ENCODE results near the gene DARS1. TPM values are rescaled to one million over a fixed set of nuclear protein-coding genes. Genes with fewer than 3 reads are reported as not detected.

The DARS1 gene
- total and polyA plus RNA-seq, 2 experiments from 2014 or later, result 115 to 148 TPM

DNA sequence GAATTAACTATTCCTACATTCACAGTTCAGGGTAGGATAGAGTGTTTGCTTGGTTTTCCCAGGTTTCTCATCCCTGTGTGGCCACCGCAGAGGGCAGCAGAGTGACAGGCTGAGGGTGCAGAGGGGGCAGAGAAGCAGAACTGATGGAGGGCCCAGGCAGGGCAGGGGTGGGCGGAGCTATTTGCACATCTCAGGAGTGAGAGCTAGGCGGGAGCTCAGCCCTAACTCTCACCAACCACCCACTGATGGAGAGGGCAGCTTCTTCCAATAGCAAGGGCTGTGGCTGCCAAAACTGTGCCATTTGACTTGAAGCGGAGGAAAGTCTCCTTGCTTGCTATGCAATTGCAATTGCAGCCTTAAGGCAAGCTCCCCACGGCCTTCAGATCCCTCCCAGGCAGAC, 12.0 kb upstream of the DARS1 start:
- no peak overlapping the region for H3K27ac ChIP-seq (ENCODE audit: low read depth)
- TF ChIP-seq, protein P1, sequence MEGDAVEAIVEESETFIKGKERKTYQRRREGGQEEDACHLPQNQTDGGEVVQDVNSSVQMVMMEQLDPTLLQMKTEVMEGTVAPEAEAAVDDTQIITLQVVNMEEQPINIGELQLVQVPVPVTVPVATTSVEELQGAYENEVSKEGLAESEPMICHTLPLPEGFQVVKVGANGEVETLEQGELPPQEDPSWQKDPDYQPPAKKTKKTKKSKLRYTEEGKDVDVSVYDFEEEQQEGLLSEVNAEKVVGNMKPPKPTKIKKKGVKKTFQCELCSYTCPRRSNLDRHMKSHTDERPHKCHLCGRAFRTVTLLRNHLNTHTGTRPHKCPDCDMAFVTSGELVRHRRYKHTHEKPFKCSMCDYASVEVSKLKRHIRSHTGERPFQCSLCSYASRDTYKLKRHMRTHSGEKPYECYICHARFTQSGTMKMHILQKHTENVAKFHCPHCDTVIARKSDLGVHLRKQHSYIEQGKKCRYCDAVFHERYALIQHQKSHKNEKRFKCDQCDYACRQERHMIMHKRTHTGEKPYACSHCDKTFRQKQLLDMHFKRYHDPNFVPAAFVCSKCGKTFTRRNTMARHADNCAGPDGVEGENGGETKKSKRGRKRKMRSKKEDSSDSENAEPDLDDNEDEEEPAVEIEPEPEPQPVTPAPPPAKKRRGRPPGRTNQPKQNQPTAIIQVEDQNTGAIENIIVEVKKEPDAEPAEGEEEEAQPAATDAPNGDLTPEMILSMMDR (conservative IDR thresholded peaks at IDR 0.05; ENCODE audit: low read depth in 2 of 2), result peak; percentile 63 to 89
- TF ChIP-seq, protein P2, sequence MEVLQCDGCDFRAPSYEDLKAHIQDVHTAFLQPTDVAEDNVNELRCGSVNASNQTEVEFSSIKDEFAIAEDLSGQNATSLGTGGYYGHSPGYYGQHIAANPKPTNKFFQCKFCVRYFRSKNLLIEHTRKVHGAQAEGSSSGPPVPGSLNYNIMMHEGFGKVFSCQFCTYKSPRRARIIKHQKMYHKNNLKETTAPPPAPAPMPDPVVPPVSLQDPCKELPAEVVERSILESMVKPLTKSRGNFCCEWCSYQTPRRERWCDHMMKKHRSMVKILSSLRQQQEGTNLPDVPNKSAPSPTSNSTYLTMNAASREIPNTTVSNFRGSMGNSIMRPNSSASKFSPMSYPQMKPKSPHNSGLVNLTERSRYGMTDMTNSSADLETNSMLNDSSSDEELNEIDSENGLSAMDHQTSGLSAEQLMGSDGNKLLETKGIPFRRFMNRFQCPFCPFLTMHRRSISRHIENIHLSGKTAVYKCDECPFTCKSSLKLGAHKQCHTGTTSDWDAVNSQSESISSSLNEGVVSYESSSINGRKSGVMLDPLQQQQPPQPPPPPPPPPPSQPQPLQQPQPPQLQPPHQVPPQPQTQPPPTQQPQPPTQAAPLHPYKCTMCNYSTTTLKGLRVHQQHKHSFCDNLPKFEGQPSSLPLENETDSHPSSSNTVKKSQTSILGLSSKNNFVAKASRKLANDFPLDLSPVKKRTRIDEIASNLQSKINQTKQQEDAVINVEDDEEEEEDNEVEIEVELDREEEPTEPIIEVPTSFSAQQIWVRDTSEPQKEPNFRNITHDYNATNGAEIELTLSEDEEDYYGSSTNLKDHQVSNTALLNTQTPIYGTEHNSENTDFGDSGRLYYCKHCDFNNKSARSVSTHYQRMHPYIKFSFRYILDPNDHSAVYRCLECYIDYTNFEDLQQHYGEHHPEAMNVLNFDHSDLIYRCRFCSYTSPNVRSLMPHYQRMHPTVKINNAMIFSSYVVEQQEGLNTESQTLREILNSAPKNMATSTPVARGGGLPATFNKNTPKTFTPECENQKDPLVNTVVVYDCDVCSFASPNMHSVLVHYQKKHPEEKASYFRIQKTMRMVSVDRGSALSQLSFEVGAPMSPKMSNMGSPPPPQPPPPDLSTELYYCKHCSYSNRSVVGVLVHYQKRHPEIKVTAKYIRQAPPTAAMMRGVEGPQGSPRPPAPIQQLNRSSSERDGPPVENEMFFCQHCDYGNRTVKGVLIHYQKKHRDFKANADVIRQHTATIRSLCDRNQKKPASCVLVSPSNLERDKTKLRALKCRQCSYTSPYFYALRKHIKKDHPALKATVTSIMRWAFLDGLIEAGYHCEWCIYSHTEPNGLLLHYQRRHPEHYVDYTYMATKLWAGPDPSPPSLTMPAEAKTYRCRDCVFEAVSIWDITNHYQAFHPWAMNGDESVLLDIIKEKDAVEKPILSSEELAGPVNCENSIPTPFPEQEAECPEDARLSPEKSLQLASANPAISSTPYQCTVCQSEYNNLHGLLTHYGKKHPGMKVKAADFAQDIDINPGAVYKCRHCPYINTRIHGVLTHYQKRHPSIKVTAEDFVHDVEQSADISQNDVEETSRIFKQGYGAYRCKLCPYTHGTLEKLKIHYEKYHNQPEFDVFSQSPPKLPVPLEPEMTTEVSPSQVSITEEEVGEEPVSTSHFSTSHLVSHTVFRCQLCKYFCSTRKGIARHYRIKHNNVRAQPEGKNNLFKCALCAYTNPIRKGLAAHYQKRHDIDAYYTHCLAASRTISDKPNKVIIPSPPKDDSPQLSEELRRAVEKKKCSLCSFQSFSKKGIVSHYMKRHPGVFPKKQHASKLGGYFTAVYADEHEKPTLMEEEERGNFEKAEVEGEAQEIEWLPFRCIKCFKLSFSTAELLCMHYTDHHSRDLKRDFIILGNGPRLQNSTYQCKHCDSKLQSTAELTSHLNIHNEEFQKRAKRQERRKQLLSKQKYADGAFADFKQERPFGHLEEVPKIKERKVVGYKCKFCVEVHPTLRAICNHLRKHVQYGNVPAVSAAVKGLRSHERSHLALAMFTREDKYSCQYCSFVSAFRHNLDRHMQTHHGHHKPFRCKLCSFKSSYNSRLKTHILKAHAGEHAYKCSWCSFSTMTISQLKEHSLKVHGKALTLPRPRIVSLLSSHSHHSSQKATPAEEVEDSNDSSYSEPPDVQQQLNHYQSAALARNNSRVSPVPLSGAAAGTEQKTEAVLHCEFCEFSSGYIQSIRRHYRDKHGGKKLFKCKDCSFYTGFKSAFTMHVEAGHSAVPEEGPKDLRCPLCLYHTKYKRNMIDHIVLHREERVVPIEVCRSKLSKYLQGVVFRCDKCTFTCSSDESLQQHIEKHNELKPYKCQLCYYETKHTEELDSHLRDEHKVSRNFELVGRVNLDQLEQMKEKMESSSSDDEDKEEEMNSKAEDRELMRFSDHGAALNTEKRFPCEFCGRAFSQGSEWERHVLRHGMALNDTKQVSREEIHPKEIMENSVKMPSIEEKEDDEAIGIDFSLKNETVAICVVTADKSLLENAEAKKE (CRISPR knock-in tag; IDR thresholded peaks at IDR 0.05), result no peak

DNA sequence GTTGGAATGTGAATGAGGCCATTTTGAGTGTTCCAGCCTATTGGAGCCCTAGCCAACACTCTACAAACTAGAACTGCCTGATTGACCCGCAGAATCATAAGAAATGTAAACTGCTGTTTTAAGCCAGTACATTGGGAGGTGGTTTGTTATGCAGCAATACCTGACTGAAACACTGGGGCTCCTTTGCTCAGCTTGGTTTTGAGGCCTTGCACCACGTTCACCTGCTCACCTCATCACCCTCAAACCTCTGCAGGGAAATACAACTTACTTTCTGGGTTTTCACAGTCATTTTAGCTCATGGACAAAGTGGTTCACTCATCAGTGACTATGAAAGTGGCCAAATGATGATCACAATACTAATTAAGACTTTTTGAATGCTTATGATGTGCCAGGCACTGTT, 10.9 kb upstream of the DARS1 start:
- Mint-ChIP-seq H3K27me3 (ENCODE audit: insufficient read depth, low read depth, poor library complexity) (peaks cover 5% of the 10 kb centered on the region), H3K9me3 (no peaks in the 10 kb centered on the region), H3K36me3 (ENCODE audit: low read depth) (no peaks in the 10 kb centered on the region), H3K27ac (no peak overlapping the region), H3K4me3 (no peak overlapping the region), H3K4me1 (peaks cover 9% of the 10 kb centered on the region)
- Histone ChIP-seq H4K20me1 (replicated peaks; ENCODE audit: insufficient read depth) (no peaks in the 10 kb centered on the region), H3K4me2 (no peak overlapping the region), H3F3A (replicated peaks; ENCODE audit: low read depth) (no peaks in the 10 kb centered on the region), H2AFZ (no peak overlapping the region), H3K36me3 (ENCODE audit: insufficient read depth) (no peaks in the 10 kb centered on the region), H3K9me2 (ENCODE audit: insufficient read depth) (no peaks in the 10 kb centered on the region), H3K4me3 (no peak overlapping the region), H3K27me3 (ENCODE audit: insufficient read depth) (no peaks in the 10 kb centered on the region), H3K4me1 (ENCODE audit: insufficient read depth) (0 out of 2 replicates have a peak, but pooled peaks cover 9% of the 10 kb centered on the region), H3K79me2 (replicated peaks; ENCODE audit: insufficient read depth) (no peaks in the 10 kb centered on the region), H3K27ac (ENCODE audit: low read depth) (no peak overlapping the region)
- no peak for ATAC-seq
- no peak for DNase-seq (ENCODE audit: low spot score)
- TF ChIP-seq EZH2 (IDR thresholded peaks at IDR 0.05; ENCODE audit: low read depth, unreplicated experiment) (no peak), JUNB (IDR thresholded peaks at IDR 0.05; ENCODE audit: unreplicated experiment) (no peak), STAT1 (IDR thresholded peaks at IDR 0.05; ENCODE audit: unreplicated experiment) (no peak), ZNF331 (CRISPR knock-in tag; IDR thresholded peaks at IDR 0.05; ENCODE audit: low read depth) (no peak)
- TF ChIP-seq, protein P1 (conservative IDR thresholded peaks at IDR 0.05; ENCODE audit: low read depth in 2 of 2), result no peak
- TF ChIP-seq, protein P3, sequence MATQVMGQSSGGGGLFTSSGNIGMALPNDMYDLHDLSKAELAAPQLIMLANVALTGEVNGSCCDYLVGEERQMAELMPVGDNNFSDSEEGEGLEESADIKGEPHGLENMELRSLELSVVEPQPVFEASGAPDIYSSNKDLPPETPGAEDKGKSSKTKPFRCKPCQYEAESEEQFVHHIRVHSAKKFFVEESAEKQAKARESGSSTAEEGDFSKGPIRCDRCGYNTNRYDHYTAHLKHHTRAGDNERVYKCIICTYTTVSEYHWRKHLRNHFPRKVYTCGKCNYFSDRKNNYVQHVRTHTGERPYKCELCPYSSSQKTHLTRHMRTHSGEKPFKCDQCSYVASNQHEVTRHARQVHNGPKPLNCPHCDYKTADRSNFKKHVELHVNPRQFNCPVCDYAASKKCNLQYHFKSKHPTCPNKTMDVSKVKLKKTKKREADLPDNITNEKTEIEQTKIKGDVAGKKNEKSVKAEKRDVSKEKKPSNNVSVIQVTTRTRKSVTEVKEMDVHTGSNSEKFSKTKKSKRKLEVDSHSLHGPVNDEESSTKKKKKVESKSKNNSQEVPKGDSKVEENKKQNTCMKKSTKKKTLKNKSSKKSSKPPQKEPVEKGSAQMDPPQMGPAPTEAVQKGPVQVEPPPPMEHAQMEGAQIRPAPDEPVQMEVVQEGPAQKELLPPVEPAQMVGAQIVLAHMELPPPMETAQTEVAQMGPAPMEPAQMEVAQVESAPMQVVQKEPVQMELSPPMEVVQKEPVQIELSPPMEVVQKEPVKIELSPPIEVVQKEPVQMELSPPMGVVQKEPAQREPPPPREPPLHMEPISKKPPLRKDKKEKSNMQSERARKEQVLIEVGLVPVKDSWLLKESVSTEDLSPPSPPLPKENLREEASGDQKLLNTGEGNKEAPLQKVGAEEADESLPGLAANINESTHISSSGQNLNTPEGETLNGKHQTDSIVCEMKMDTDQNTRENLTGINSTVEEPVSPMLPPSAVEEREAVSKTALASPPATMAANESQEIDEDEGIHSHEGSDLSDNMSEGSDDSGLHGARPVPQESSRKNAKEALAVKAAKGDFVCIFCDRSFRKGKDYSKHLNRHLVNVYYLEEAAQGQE (IDR thresholded peaks at IDR 0.05; ENCODE audit: unreplicated experiment), result no peak

More for the DNA sequence above, 12.0 kb upstream of the DARS1 start:
- Mint-ChIP-seq H3K4me1 (peaks cover 9% of the 10 kb centered on the region), H3K4me3 (no peak overlapping the region), H3K9me3 (no peaks in the 10 kb centered on the region), H3K27me3 (ENCODE audit: insufficient read depth, low read depth, poor library complexity) (peaks cover 5% of the 10 kb centered on the region), H3K36me3 (ENCODE audit: low read depth) (no peaks in the 10 kb centered on the region), H3K27ac (no peak overlapping the region)
- ATAC-seq, result peak; percentile 100
- no peaks in the 10 kb centered on the region for H4K20me1 ChIP-seq (replicated peaks; ENCODE audit: insufficient read depth)
- no peaks in the 10 kb centered on the region for H3K79me2 ChIP-seq (replicated peaks; ENCODE audit: insufficient read depth)
- H2AFZ ChIP-seq, result peak overlapping the region; percentile 45
- H3K9me2 ChIP-seq (ENCODE audit: insufficient read depth), result no peaks in the 10 kb centered on the region
- H3F3A ChIP-seq (replicated peaks; ENCODE audit: low read depth), result no peaks in the 10 kb centered on the region
- no peak overlapping the region for H3K4me3 ChIP-seq
- H3K4me2 ChIP-seq, result no peak overlapping the region
- no peaks in the 10 kb centered on the region for H3K36me3 ChIP-seq (ENCODE audit: insufficient read depth)
- no peaks in the 10 kb centered on the region for H3K27me3 ChIP-seq (ENCODE audit: insufficient read depth)
- H3K4me1 ChIP-seq (ENCODE audit: insufficient read depth), result 0 out of 2 replicates have a peak, but pooled peaks cover 9% of the 10 kb centered on the region
- DNase-seq (ENCODE audit: low spot score), result peak; percentile 91

Measured in GM23338 (cell line).